SW 1271 (cell line): ENCODE measurements around the gene TAX1BP1.
"Not testable (repeated sequence)": the region's sequence is repeated elsewhere in the genome, so short reads cannot be mapped to it uniquely, and the experiment has no call there.

Source experiments
- DNase-seq, 2 experiments: peaks; one replicate each; lab custom pipeline; 2025; lab: John Stamatoyannopoulos, UW

TAX1BP1 gene

GRCh38 chr7:27843584-27844305 is 103.8 kb downstream of the TAX1BP1 start:
- DNase-seq: no peak

GRCh38 chr7:27846388-27846787 is 106.4 kb downstream of the TAX1BP1 start:
- DNase-seq: no peak

- no peak for DNase-seq
These were observed 110.6 kb downstream of the TAX1BP1 start for GRCh38 chr7:27850531-27850930.

GRCh38 chr7:27856703-27857485 is 116.9 kb downstream of the TAX1BP1 start:
- not testable (repeated sequence) for DNase-seq

- no peak for DNase-seq
These were observed 120.8 kb downstream of the TAX1BP1 start for GRCh38 chr7:27860800-27861199.

- no peak for DNase-seq
These were observed 121.8 kb downstream of the TAX1BP1 start for GRCh38 chr7:27861747-27862146.

- DNase-seq: no peak
These were observed 123.9 kb downstream of the TAX1BP1 start for GRCh38 chr7:27863880-27864279.

- no peak for DNase-seq
These were observed 126.3 kb downstream of the TAX1BP1 start for GRCh38 chr7:27866256-27866655.

GRCh38 chr7:27866828-27867672 is 127.1 kb downstream of the TAX1BP1 start:
- no peak for DNase-seq

- DNase-seq: no peak
These were observed 128.2 kb downstream of the TAX1BP1 start for GRCh38 chr7:27868131-27868550.

- DNase-seq: no peak
These were observed 129.1 kb downstream of the TAX1BP1 start for GRCh38 chr7:27869056-27869455.

GRCh38 chr7:27870595-27870994 is 130.6 kb downstream of the TAX1BP1 start:
- DNase-seq: no peak

- DNase-seq: no peak
These were observed 131.1 kb downstream of the TAX1BP1 start for GRCh38 chr7:27871086-27871485.

GRCh38 chr7:27871866-27872265 is 131.9 kb downstream of the TAX1BP1 start:
- DNase-seq: no peak

GRCh38 chr7:27872356-27873275 is 132.7 kb downstream of the TAX1BP1 start:
- no peak for DNase-seq

- no peak for DNase-seq
These were observed 134.3 kb downstream of the TAX1BP1 start for GRCh38 chr7:27873981-27874957.

GRCh38 chr7:27875061-27875460 is 135.1 kb downstream of the TAX1BP1 start:
- DNase-seq: no peak

GRCh38 chr7:27875832-27876231 is 135.9 kb downstream of the TAX1BP1 start:
- no peak for DNase-seq

GRCh38 chr7:27876756-27877155 is 136.8 kb downstream of the TAX1BP1 start:
- DNase-seq: no peak
